Gastroesophageal sphincter (tissue), 3 donors: Measurements from ENCODE around the gene RAP2C.

Source experiments
- EP300 ChIP-seq: sonication (generic); formaldehyde crosslinking; IDR thresholded peaks from one replicate; pipeline ENCODE4 v1.6.1; 2017; ENCODE audit warnings: antibody characterized with exemption, mild to moderate bottlenecking
- POLR2A ChIP-seq, 2 donors: fragments of 450-650 bp; IDR thresholded peaks; one replicate each; pipeline ENCODE4 v1.6.1; 2017; ENCODE audit warnings: antibody characterized with exemption in 2 of 2, mild to moderate bottlenecking in 2 of 2, moderate library complexity in 1 of 2
- POLR2AphosphoS5 ChIP-seq: sonication (generic); formaldehyde crosslinking; IDR thresholded peaks from one replicate; pipeline ENCODE4 v1.6.1; 2017; ENCODE audit warnings: antibody characterized with exemption
- TF ChIP-seq, protein P1 (sequence below), 4 experiments: fragments of 200-600 bp in 2 of 4; fragments of 450-650 bp in 2 of 4; sonication (generic) in 1 of 4; IDR thresholded peaks; one replicate each; pipeline ENCODE4 v1.5.1; 2017 to 2019; ENCODE audit warnings: antibody characterized with exemption in 4 of 4, mild to moderate bottlenecking in 2 of 4, moderate library complexity in 2 of 4

DNA sequence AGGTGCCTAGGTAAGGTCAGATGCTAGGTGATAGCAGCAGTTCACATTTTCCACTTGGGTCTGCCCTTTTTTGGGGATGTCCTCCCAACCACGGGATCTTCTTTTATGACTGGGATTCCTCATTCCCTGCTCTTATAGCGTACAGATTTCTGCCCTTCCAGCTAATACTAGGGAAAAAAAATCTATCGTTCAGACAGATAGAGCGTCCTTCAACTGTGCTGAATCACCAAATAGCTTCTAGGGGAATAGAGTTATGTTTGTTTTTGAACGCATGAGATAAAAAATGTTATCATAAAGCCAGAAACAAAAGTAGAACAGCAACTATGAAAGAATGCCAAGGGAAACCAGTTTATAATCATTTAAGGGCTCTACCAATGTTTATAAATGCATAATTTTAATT lies 13.0 kb downstream of the RAP2C start:
- TF ChIP-seq, protein P1, sequence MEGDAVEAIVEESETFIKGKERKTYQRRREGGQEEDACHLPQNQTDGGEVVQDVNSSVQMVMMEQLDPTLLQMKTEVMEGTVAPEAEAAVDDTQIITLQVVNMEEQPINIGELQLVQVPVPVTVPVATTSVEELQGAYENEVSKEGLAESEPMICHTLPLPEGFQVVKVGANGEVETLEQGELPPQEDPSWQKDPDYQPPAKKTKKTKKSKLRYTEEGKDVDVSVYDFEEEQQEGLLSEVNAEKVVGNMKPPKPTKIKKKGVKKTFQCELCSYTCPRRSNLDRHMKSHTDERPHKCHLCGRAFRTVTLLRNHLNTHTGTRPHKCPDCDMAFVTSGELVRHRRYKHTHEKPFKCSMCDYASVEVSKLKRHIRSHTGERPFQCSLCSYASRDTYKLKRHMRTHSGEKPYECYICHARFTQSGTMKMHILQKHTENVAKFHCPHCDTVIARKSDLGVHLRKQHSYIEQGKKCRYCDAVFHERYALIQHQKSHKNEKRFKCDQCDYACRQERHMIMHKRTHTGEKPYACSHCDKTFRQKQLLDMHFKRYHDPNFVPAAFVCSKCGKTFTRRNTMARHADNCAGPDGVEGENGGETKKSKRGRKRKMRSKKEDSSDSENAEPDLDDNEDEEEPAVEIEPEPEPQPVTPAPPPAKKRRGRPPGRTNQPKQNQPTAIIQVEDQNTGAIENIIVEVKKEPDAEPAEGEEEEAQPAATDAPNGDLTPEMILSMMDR (IDR thresholded peaks at IDR 0.05), result no peak
- no peak for TF ChIP-seq POLR2AphosphoS5
- TF ChIP-seq POLR2A (IDR thresholded peaks at IDR 0.05), result no peak
- no peak for TF ChIP-seq EP300
